SK-N-SH treated with all-trans-retinoic acid at 6 μM for 48 hours (cell line): ENCODE data around the gene ELOVL7.
"Not testable (repeated sequence)": the region's sequence is repeated elsewhere in the genome, so short reads cannot be mapped to it uniquely, and the experiment has no call there.

Experiments
- ATAC-seq: fragments of 200-7000 bp; cut with Tn5 transposase; 3 replicates; pipeline ENCODE4 v1.9.1; 2020; ENCODE audit warnings: mild to moderate bottlenecking, moderate library complexity
- ARNTL ChIP-seq: fragments of 450-650 bp; formaldehyde crosslinking; IDR thresholded peaks from 2 replicates; pipeline ENCODE4 v1.5.0; 2020; ENCODE audit warnings: low read depth, mild to moderate bottlenecking, moderate library complexity, borderline replicate concordance
- BACH2 ChIP-seq: fragments of 250-450 bp; sonication (Bioruptor Pico); IDR thresholded peaks from 2 replicates; pipeline ENCODE4 v1.9.0; 2021; ENCODE audit warnings: mild to moderate bottlenecking, borderline replicate concordance
- CSDC2 ChIP-seq: fragments of 250-450 bp; sonication (Bioruptor Pico); IDR thresholded peaks from 2 replicates; pipeline ENCODE4 v1.5.0; 2020; ENCODE audit warnings: mild to moderate bottlenecking, moderate library complexity
- CSRNP3 ChIP-seq: fragments of 250-450 bp; sonication (Bioruptor Pico); IDR thresholded peaks from 2 replicates; pipeline ENCODE4 v1.5.1; 2021; ENCODE audit warnings: mild to moderate bottlenecking, moderate library complexity
- ESRRG ChIP-seq: fragments of 250-450 bp; sonication (Bioruptor Pico); IDR thresholded peaks from 2 replicates; pipeline ENCODE4 v1.6.1; 2021; ENCODE audit warnings: mild to moderate bottlenecking
- GLIS3 ChIP-seq: fragments of 250-450 bp; sonication (Bioruptor Pico); IDR thresholded peaks from 2 replicates; pipeline ENCODE4 v1.5.0; 2020; ENCODE audit warnings: mild to moderate bottlenecking, moderate library complexity
- ISL1 ChIP-seq: fragments of 250-450 bp; sonication (Bioruptor Pico); IDR thresholded peaks from 2 replicates; pipeline ENCODE4 v2.1.2; 2022; ENCODE audit warnings: mild to moderate bottlenecking, moderate library complexity
- OSR1 ChIP-seq: fragments of 250-450 bp; sonication (Bioruptor Pico); IDR thresholded peaks from 2 replicates; pipeline ENCODE4 v1.8.0; 2022; ENCODE audit warnings: moderate library complexity, mild to moderate bottlenecking, inconsistent platforms
- POU6F1 ChIP-seq: fragments of 250-450 bp; sonication (Bioruptor Pico); IDR thresholded peaks from 2 replicates; pipeline ENCODE4 v1.8.0; 2021; ENCODE audit warnings: low read depth, mild to moderate bottlenecking, moderate library complexity, borderline replicate concordance
- PPARA ChIP-seq: fragments of 250-450 bp; sonication (Bioruptor Pico); IDR thresholded peaks from 2 replicates; pipeline ENCODE4 v1.5.0; 2020; ENCODE audit warnings: mild to moderate bottlenecking, borderline replicate concordance
- RARB ChIP-seq: fragments of 250-450 bp; sonication (Bioruptor Pico); IDR thresholded peaks from 2 replicates; pipeline ENCODE4 v1.8.0; 2021; ENCODE audit warnings: mild to moderate bottlenecking, moderate library complexity
- SNAI2 ChIP-seq: fragments of 250-450 bp; sonication (Bioruptor Pico); IDR thresholded peaks from 2 replicates; pipeline ENCODE4 v1.5.0; 2020; ENCODE audit warnings: mild to moderate bottlenecking, moderate library complexity
- TCF4 ChIP-seq: fragments of 250-450 bp; sonication (Bioruptor Pico); IDR thresholded peaks from 2 replicates; pipeline ENCODE4 v1.8.0; 2021; ENCODE audit warnings: mild to moderate bottlenecking, moderate library complexity, borderline replicate concordance
- ZC3H10 ChIP-seq: fragments of 250-450 bp; sonication (Bioruptor Pico); IDR thresholded peaks from 2 replicates; pipeline ENCODE4 v1.5.1; 2021; ENCODE audit warnings: mild to moderate bottlenecking, moderate library complexity
- ZFP3 ChIP-seq: fragments of 250-450 bp; sonication (Bioruptor Pico); IDR thresholded peaks from 2 replicates; pipeline ENCODE4 v1.5.0; 2020; ENCODE audit warnings: mild to moderate bottlenecking, moderate library complexity
- ZFP30 ChIP-seq: fragments of 450-650 bp; formaldehyde crosslinking; IDR thresholded peaks from 2 replicates; pipeline ENCODE4 v1.5.0; 2022; ENCODE audit warnings: mild to moderate bottlenecking, moderate library complexity
- ZNF565 ChIP-seq: fragments of 450-650 bp; formaldehyde crosslinking; conservative IDR thresholded peaks from 2 replicates; pipeline ENCODE4 v1.5.0; 2020; ENCODE audit warnings: low read depth, mild to moderate bottlenecking, moderate library complexity
- ZNF70 ChIP-seq: fragments of 450-650 bp; formaldehyde crosslinking; IDR thresholded peaks from 2 replicates; pipeline ENCODE4 v1.5.0; 2020; ENCODE audit warnings: mild to moderate bottlenecking, moderate library complexity
- ZNF8 ChIP-seq: fragments of 450-650 bp; formaldehyde crosslinking; IDR thresholded peaks from 2 replicates; pipeline ENCODE4 v1.5.0; 2020; ENCODE audit warnings: mild to moderate bottlenecking, moderate library complexity
- TF ChIP-seq, protein P1 (sequence below): fragments of 250-450 bp; sonication (Bioruptor Pico); IDR thresholded peaks from 2 replicates; pipeline ENCODE4 v1.8.0; 2020; ENCODE audit warnings: mild to moderate bottlenecking, moderate library complexity, borderline replicate concordance
- TF ChIP-seq, protein P2 (sequence below): fragments of 250-450 bp; sonication (Bioruptor Pico); IDR thresholded peaks from 2 replicates; pipeline ENCODE4 v1.5.0; 2020; ENCODE audit warnings: mild to moderate bottlenecking, moderate library complexity

ELOVL7 gene

GRCh38 chr5:60724126-60724525 is 119.9 kb downstream of the ELOVL7 start:
- no peak for ATAC-seq
- TF ChIP-seq ZC3H10 (CRISPR knock-in tag) (no peak), ZFP3 (CRISPR knock-in tag) (no peak), ARNTL (no peak), TCF4 (CRISPR knock-in tag) (no peak)
- TF ChIP-seq, all 23 proteins: peak for 0

DNA sequence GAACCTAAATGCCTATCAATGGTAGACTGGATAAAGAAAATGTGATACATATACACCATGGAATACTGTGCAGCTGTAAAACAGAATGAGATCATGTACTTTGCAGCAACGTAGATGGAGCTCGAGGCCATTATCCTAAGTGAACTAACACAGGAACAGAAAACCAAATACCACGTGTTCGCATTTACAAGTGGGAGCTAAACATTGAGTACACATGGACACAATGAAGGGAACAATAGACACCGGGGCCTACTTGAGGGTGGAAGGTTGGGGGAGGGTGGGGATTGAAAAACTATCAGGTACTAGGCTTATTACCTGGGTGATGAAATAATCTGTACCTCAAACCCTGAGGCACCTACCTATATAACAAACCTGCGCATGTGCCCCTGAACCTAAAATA is 121.7 kb downstream of the ELOVL7 start:
- TF ChIP-seq CSRNP3 (CRISPR knock-in tag) (no peak), PPARA (CRISPR knock-in tag) (no peak), ZFP3 (CRISPR knock-in tag) (no peak), ZC3H10 (CRISPR knock-in tag) (no peak), CSDC2 (no peak), ZFP30 (CRISPR knock-in tag) (no peak), ZNF70 (CRISPR knock-in tag) (no peak), POU6F1 (no peak)
- ATAC-seq, result no peak

GRCh38 chr5:60719329-60719728 is 124.7 kb downstream of the ELOVL7 start:
- TF ChIP-seq, protein P1, sequence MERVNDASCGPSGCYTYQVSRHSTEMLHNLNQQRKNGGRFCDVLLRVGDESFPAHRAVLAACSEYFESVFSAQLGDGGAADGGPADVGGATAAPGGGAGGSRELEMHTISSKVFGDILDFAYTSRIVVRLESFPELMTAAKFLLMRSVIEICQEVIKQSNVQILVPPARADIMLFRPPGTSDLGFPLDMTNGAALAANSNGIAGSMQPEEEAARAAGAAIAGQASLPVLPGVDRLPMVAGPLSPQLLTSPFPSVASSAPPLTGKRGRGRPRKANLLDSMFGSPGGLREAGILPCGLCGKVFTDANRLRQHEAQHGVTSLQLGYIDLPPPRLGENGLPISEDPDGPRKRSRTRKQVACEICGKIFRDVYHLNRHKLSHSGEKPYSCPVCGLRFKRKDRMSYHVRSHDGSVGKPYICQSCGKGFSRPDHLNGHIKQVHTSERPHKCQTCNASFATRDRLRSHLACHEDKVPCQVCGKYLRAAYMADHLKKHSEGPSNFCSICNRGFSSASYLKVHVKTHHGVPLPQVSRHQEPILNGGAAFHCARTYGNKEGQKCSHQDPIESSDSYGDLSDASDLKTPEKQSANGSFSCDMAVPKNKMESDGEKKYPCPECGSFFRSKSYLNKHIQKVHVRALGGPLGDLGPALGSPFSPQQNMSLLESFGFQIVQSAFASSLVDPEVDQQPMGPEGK (CRISPR knock-in tag), result no peak
- TF ChIP-seq POU6F1, result no peak
- no peak for TF ChIP-seq ZFP3 (CRISPR knock-in tag)
- TF ChIP-seq ZFP30 (CRISPR knock-in tag), result no peak
- no peak for TF ChIP-seq ARNTL
- no peak for TF ChIP-seq ISL1 (CRISPR knock-in tag)
- no peak for TF ChIP-seq ZNF8
- no peak for TF ChIP-seq ESRRG
- no peak for TF ChIP-seq RARB (CRISPR knock-in tag)
- TF ChIP-seq CSDC2, result no peak
- TF ChIP-seq OSR1 (CRISPR knock-in tag), result no peak
- no peak for TF ChIP-seq ZNF70 (CRISPR knock-in tag)
- TF ChIP-seq, protein P2, sequence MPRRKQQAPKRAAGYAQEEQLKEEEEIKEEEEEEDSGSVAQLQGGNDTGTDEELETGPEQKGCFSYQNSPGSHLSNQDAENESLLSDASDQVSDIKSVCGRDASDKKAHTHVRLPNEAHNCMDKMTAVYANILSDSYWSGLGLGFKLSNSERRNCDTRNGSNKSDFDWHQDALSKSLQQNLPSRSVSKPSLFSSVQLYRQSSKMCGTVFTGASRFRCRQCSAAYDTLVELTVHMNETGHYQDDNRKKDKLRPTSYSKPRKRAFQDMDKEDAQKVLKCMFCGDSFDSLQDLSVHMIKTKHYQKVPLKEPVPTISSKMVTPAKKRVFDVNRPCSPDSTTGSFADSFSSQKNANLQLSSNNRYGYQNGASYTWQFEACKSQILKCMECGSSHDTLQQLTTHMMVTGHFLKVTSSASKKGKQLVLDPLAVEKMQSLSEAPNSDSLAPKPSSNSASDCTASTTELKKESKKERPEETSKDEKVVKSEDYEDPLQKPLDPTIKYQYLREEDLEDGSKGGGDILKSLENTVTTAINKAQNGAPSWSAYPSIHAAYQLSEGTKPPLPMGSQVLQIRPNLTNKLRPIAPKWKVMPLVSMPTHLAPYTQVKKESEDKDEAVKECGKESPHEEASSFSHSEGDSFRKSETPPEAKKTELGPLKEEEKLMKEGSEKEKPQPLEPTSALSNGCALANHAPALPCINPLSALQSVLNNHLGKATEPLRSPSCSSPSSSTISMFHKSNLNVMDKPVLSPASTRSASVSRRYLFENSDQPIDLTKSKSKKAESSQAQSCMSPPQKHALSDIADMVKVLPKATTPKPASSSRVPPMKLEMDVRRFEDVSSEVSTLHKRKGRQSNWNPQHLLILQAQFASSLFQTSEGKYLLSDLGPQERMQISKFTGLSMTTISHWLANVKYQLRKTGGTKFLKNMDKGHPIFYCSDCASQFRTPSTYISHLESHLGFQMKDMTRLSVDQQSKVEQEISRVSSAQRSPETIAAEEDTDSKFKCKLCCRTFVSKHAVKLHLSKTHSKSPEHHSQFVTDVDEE (CRISPR knock-in tag), result no peak
- TF ChIP-seq SNAI2 (CRISPR knock-in tag), result no peak
- TF ChIP-seq PPARA (CRISPR knock-in tag), result no peak
- no peak for TF ChIP-seq BACH2
- no peak for ATAC-seq

GRCh38 chr5:60718166-60718892 is 125.7 kb downstream of the ELOVL7 start:
- no peak for TF ChIP-seq GLIS3 (CRISPR knock-in tag)
- TF ChIP-seq BACH2, result no peak
- no peak for TF ChIP-seq ARNTL
- no peak for TF ChIP-seq CSRNP3 (CRISPR knock-in tag)
- TF ChIP-seq TCF4 (CRISPR knock-in tag), result no peak
- no peak for TF ChIP-seq POU6F1
- TF ChIP-seq PPARA (CRISPR knock-in tag), result no peak
- no peak for TF ChIP-seq ZFP30 (CRISPR knock-in tag)
- no peak for TF ChIP-seq ZNF565 (CRISPR knock-in tag)
- TF ChIP-seq ESRRG, result no peak
- no peak for ATAC-seq

DNA sequence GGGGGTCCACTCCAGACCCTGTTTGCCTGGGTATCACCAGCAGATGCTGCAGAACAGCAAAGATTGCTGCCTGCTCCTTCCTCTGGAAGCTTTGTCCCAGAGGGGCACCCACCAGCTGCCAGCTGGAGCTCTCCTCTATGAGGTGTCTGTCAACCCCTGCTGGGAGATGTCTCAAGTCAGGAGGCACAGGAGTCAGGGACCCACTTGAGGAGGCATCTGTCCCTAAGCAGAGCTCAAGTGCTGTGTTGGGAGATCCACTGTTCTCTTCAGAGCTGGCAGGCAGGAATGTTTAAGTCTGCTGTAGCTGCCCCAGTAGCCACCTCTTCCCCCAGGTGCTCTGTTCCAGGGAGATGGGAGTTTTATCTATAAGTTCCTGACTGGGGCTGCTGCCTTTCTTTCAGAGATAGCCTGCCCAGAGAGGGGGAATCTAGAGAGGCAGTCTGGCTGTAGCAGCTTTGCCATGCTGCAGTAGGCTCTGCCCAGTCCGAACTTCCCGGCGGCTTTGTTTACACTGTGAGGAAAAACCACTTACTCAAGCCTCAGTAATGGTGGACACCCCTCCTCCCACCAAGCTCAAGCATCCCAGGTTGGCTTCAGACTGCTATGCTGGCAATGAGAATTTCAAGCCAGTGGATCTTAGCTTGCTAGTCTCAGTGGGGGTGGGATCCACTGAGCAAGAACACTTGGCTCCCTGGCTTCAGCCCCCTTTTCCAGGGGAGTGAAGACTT is 128.7 kb downstream of the ELOVL7 start:
- ATAC-seq, result not testable (repeated sequence)
